Liver (tissue), 9 donors: Measurements from ENCODE around the gene IAPP. TPM values are rescaled to one million over a fixed set of nuclear protein-coding genes. Genes with fewer than 3 reads are reported as not detected.

Source experiments
- DNase-seq: peaks from one replicate; pipeline ENCODE4 v3.0.0-alpha.2; 2017; ENCODE audit warnings: low spot score
- H3K27ac ChIP-seq, 2 donors: one replicate each; pipeline ENCODE4 v1.7.0; 2013; ENCODE audit warnings: inconsistent platforms in 2 of 2, low read length in 2 of 2, control low read depth in 1 of 2, low read depth in 1 of 2, mild to moderate bottlenecking in 1 of 2
- H3K27me3 ChIP-seq, 4 donors: one replicate each; pipeline versions ENCODE4 v1.6.1 to v1.7.0; 2013; ENCODE audit warnings: low read length in 3 of 4, inconsistent platforms in 1 of 4, mild to moderate bottlenecking in 1 of 4, moderate library complexity in 1 of 4; ENCODE audit not compliant: control insufficient read depth in 4 of 4, insufficient read depth in 4 of 4
- H3K36me3 ChIP-seq, 4 donors: one replicate each; pipeline versions ENCODE4 v1.6.1 to v1.7.0; 2013; ENCODE audit warnings: low read length in 3 of 4, mild to moderate bottlenecking in 3 of 4, low read depth in 1 of 4, moderate library complexity in 1 of 4; ENCODE audit not compliant: control insufficient read depth in 4 of 4, insufficient read depth in 3 of 4
- H3K4me1 ChIP-seq, 4 donors: one replicate each; pipeline versions ENCODE4 v1.6.1 to v1.7.0; 2013; ENCODE audit warnings: low read length in 3 of 4, mild to moderate bottlenecking in 3 of 4, moderate library complexity in 1 of 4; ENCODE audit not compliant: control insufficient read depth in 4 of 4, insufficient read depth in 4 of 4
- H3K4me3 ChIP-seq, 3 donors: one replicate each; pipeline versions ENCODE4 v1.6.1 to v1.7.0; 2013; ENCODE audit warnings: low read length in 3 of 3, control low read depth in 1 of 3, low read depth in 1 of 3, mild to moderate bottlenecking in 1 of 3
- H3K9ac ChIP-seq, 2 donors: one replicate each; pipeline ENCODE4 v1.7.0; 2013; ENCODE audit warnings: low read length in 2 of 2, mild to moderate bottlenecking in 2 of 2, moderate library complexity in 2 of 2, control low read depth in 1 of 2, low read depth in 1 of 2
- H3K9me3 ChIP-seq, 4 donors: one replicate each; pipeline versions ENCODE4 v1.6.1 to v1.7.0; 2013; ENCODE audit warnings: low read length in 3 of 4; ENCODE audit not compliant: control insufficient read depth in 4 of 4
- EGR1 ChIP-seq, 2 donors: IDR thresholded peaks; 2 replicates each; pipeline ENCODE4 v1.6.1; 2016 to 2018; ENCODE audit warnings: antibody characterized with exemption in 2 of 2, low read depth in 2 of 2
- FOXA1 ChIP-seq: IDR thresholded peaks from 2 replicates; pipeline ENCODE4 v1.6.1; 2016; ENCODE audit warnings: antibody characterized with exemption
- GABPA ChIP-seq, 2 donors: IDR thresholded peaks in 1 of 2; conservative IDR thresholded peaks in 1 of 2; 2 replicates each; pipeline ENCODE4 v1.6.1; 2016; ENCODE audit warnings: antibody characterized with exemption in 2 of 2, mild to moderate bottlenecking in 1 of 2, moderate library complexity in 1 of 2
- HNF4A ChIP-seq, 2 donors: conservative IDR thresholded peaks; 2 replicates each; pipeline ENCODE4 v1.6.1; 2016; ENCODE audit warnings: antibody characterized with exemption in 2 of 2, mild to moderate bottlenecking in 2 of 2
- HNF4G ChIP-seq: IDR thresholded peaks from 2 replicates; pipeline ENCODE4 v1.6.1; 2016; ENCODE audit warnings: antibody characterized with exemption
- JUND ChIP-seq, 2 donors: IDR thresholded peaks; 2 replicates each; pipeline ENCODE4 v1.6.1; 2016; ENCODE audit warnings: antibody characterized with exemption in 2 of 2
- NR2F2 ChIP-seq: IDR thresholded peaks from 2 replicates; pipeline ENCODE4 v1.6.1; 2016; ENCODE audit warnings: antibody characterized with exemption
- RAD21 ChIP-seq, 2 donors: IDR thresholded peaks; 2 replicates each; pipeline ENCODE4 v1.6.1; 2016; ENCODE audit warnings: antibody characterized with exemption in 2 of 2, mild to moderate bottlenecking in 2 of 2
- RXRA ChIP-seq, 2 donors: IDR thresholded peaks; 2 replicates each; pipeline ENCODE4 v1.6.1; 2017 to 2018; ENCODE audit warnings: antibody characterized with exemption in 2 of 2, mild to moderate bottlenecking in 1 of 2
- SP1 ChIP-seq: IDR thresholded peaks from 2 replicates; pipeline ENCODE4 v1.6.1; 2018; ENCODE audit warnings: antibody characterized with exemption, mild to moderate bottlenecking
- WGBS: extraction: QIAGEN DNeasy Blood & Tissue Kit; methylation state at CpG from one replicate; pipeline ENCODE4 v1.1.7; 2013; 5-methylcytosine and 5-hydroxymethylcytosine counted together
- polyA plus RNA-seq, 2 donors: library from polyadenylated mRNA; stranded (reverse) in 1 of 2; unstranded in 1 of 2; fragments of 200-250 nt in 1 of 2; fragments of >200 nt in 1 of 2; fragmentation: Nextera tagmentation in 1 of 2; extraction: Ambion mirVana in 1 of 2; gene quantifications; one replicate each; pipeline versions ENCODE4 v1.2.1 to v1.2.3, GENCODE V29; 2013 to 2015
- total RNA-seq, 2 donors: library from RNA; depleted of rRNA; stranded (reverse); fragments of >200 nt; gene quantifications; one replicate each; pipeline ENCODE4 v1.2.3, GENCODE V29; 2014
- TF ChIP-seq, protein P1 (sequence below): IDR thresholded peaks from 2 replicates; pipeline ENCODE4 v1.6.1; 2016; ENCODE audit warnings: antibody characterized with exemption, mild to moderate bottlenecking
- TF ChIP-seq, protein P2 (sequence below): IDR thresholded peaks from 2 replicates; pipeline ENCODE4 v1.6.1; 2016; ENCODE audit warnings: antibody characterized with exemption
- TF ChIP-seq, protein P3 (sequence below): IDR thresholded peaks from 2 replicates; pipeline ENCODE4 v1.6.1; 2016; ENCODE audit warnings: antibody characterized with exemption
- donor health status: healthy.
- donor health status: healthy.
- donor health status: healthy.
- donor health status: healthy.
- donor health status: healthy.

The IAPP gene
- total and polyA plus RNA-seq, 4 donors = 0.08 to 0.42 TPM; not detected in 2

DNA sequence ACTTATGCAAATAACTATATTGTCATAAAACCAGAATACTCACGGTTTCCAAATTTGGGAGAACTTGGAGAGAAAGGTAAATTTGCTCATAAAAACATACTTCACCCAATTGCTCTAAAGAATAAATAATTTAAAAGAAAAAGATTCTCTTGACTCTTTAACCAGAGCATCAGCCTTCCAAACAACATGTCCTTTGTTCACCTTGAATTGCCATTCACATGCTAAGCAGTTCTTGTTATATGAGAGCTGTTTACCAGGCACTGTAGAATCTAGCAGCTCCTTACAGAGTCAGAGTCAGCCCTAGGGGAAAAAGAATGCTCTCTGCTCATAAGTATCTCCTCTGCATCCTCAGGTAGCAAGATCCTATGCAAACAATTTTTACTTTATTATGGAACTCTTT is 48.2 kb upstream of the IAPP start:
- Histone ChIP-seq H3K36me3 (no peaks in the 10 kb centered on the region), H3K9ac (no peak overlapping the region), H3K4me3 (no peak overlapping the region), H3K9me3 (peaks cover 0 to 5% (median 1%) of the 10 kb centered on the region in 4 donors), H3K4me1 (peaks cover 0 to 1% (median 0%) of the 10 kb centered on the region in 4 donors), H3K27ac (no peak overlapping the region), H3K27me3 (no peaks in the 10 kb centered on the region)
- WGBS = 59% methylated on average over 1 of the region's 1 CpG
- DNase-seq = no peak
- no peak for TF ChIP-seq RXRA (IDR thresholded peaks at IDR 0.05)
- TF ChIP-seq, protein P1, sequence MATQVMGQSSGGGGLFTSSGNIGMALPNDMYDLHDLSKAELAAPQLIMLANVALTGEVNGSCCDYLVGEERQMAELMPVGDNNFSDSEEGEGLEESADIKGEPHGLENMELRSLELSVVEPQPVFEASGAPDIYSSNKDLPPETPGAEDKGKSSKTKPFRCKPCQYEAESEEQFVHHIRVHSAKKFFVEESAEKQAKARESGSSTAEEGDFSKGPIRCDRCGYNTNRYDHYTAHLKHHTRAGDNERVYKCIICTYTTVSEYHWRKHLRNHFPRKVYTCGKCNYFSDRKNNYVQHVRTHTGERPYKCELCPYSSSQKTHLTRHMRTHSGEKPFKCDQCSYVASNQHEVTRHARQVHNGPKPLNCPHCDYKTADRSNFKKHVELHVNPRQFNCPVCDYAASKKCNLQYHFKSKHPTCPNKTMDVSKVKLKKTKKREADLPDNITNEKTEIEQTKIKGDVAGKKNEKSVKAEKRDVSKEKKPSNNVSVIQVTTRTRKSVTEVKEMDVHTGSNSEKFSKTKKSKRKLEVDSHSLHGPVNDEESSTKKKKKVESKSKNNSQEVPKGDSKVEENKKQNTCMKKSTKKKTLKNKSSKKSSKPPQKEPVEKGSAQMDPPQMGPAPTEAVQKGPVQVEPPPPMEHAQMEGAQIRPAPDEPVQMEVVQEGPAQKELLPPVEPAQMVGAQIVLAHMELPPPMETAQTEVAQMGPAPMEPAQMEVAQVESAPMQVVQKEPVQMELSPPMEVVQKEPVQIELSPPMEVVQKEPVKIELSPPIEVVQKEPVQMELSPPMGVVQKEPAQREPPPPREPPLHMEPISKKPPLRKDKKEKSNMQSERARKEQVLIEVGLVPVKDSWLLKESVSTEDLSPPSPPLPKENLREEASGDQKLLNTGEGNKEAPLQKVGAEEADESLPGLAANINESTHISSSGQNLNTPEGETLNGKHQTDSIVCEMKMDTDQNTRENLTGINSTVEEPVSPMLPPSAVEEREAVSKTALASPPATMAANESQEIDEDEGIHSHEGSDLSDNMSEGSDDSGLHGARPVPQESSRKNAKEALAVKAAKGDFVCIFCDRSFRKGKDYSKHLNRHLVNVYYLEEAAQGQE = no peak
- TF ChIP-seq, protein P2, sequence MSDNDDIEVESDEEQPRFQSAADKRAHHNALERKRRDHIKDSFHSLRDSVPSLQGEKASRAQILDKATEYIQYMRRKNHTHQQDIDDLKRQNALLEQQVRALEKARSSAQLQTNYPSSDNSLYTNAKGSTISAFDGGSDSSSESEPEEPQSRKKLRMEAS = no peak
- no peak for TF ChIP-seq EGR1 (IDR thresholded peaks at IDR 0.05; ENCODE audit: low read depth in 2 of 2)
- no peak for TF ChIP-seq HNF4G
- TF ChIP-seq NR2F2 = no peak
- no peak for TF ChIP-seq JUND (IDR thresholded peaks at IDR 0.05)
- no peak for TF ChIP-seq RAD21 (IDR thresholded peaks at IDR 0.05)

DNA sequence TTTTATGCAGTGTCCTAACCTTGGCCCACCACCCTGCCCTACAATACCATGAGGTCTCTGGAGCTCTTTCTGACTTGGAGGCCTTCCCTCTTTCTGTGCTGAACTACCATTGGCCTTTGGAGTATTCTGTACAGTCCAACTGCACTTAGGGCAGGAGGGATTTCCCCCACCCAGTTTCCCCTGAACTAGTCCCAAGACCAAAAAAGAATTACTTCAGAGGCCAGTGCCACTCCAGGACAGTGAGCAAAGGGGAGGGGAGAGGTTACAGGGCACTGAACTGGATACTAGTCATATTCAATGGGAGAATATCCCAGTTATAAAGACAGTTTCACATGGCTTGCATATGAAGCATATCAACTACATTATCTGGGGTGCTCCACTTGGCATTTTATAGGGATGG is 44.1 kb upstream of the IAPP start:
- DNase-seq = no peak
- Histone ChIP-seq H3K36me3 (no peaks in the 10 kb centered on the region), H3K9ac (no peak overlapping the region), H3K27ac (no peak overlapping the region), H3K4me1 (peaks cover 0 to 1% (median 0%) of the 10 kb centered on the region in 4 donors), H3K4me3 (no peak overlapping the region), H3K27me3 (no peaks in the 10 kb centered on the region), H3K9me3 (peaks cover 0 to 5% (median 1%) of the 10 kb centered on the region in 4 donors)
- TF ChIP-seq, protein P2 = no peak
- TF ChIP-seq, protein P1 = no peak
- TF ChIP-seq SP1 (no peak), JUND (IDR thresholded peaks at IDR 0.05) (no peak), GABPA (IDR thresholded peaks at IDR 0.05 in 1 of 2, conservative IDR thresholded peaks at IDR 0.05 in 1 of 2) (no peak), HNF4A (conservative IDR thresholded peaks at IDR 0.05) (no peak), FOXA1 (no peak)
- TF ChIP-seq, protein P3, sequence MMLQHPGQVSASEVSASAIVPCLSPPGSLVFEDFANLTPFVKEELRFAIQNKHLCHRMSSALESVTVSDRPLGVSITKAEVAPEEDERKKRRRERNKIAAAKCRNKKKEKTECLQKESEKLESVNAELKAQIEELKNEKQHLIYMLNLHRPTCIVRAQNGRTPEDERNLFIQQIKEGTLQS = no peak
